Transverse colon (tissue), 4 donors: ENCODE results near the gene LMO7.

Source experiments
- CTCF ChIP-seq, 5 experiments: fragments of 200-600 bp in 3 of 5; fragments of 450-650 bp in 2 of 5; sonication (generic) in 3 of 5; IDR thresholded peaks; 1 replicate in 2 of 5; 2 replicates in 3 of 5; pipeline ENCODE4 v1.5.1; 2016 to 2017; ENCODE audit warnings: antibody characterized with exemption in 5 of 5, inconsistent platforms in 3 of 5, mild to moderate bottlenecking in 2 of 5, moderate library complexity in 1 of 5
- POLR2A ChIP-seq: fragments of 450-650 bp; IDR thresholded peaks from one replicate; pipeline ENCODE4 v1.6.1; 2016; ENCODE audit warnings: antibody characterized with exemption, mild to moderate bottlenecking, moderate library complexity
- POLR2AphosphoS5 ChIP-seq, 3 donors: sonication (generic); formaldehyde crosslinking; IDR thresholded peaks; one replicate each; pipeline ENCODE4 v1.6.1; 2016; ENCODE audit warnings: antibody characterized with exemption in 3 of 3

GRCh38 chr13:75806117-75806516 is 170.0 kb downstream of the LMO7 start:
- TF ChIP-seq POLR2A (no peak), CTCF (IDR thresholded peaks at IDR 0.05) (no peak), POLR2AphosphoS5 (IDR thresholded peaks at IDR 0.05) (no peak)
